Spinal cord (tissue), 10 donors: Measurements from ENCODE around the gene FHOD3. TPM values are rescaled to one million over a fixed set of nuclear protein-coding genes. Genes with fewer than 3 reads are reported as not detected.

ENCODE experiments used
- DNase-seq, 6 donors: peaks; one replicate each; pipeline versions ENCODE4 v3.0.0 to v3.0.0-alpha.2; 2013 to 2015; ENCODE audit warnings: low spot score in 6 of 6, low read depth in 4 of 6
- H3K27ac ChIP-seq: one replicate; pipeline ENCODE4 v1.5.1; 2013; ENCODE audit warnings: low read depth, low read length, control low read depth
- H3K27me3 ChIP-seq: one replicate; pipeline ENCODE4 v1.6.1; 2013; ENCODE audit warnings: low read length; ENCODE audit not compliant: control insufficient read depth, insufficient read depth
- H3K36me3 ChIP-seq: one replicate; pipeline ENCODE4 v1.6.1; 2013; ENCODE audit warnings: low read length; ENCODE audit not compliant: control insufficient read depth, insufficient read depth
- H3K4me1 ChIP-seq: one replicate; pipeline ENCODE4 v1.6.1; 2013; ENCODE audit warnings: low read length; ENCODE audit not compliant: control insufficient read depth, insufficient read depth
- H3K4me3 ChIP-seq: one replicate; pipeline ENCODE4 v1.5.1; 2013; ENCODE audit warnings: low read depth, low read length, control low read depth
- H3K9me3 ChIP-seq: one replicate; pipeline ENCODE4 v1.6.1; 2013; ENCODE audit warnings: low read length; ENCODE audit not compliant: control insufficient read depth, insufficient read depth
- WGBS: methylation state at CpG from one replicate; pipeline ENCODE4 v1.1.5; 2013; ENCODE audit warnings: missing lambda C conversion rate; ENCODE audit not compliant: insufficient coverage; 5-methylcytosine and 5-hydroxymethylcytosine counted together
- polyA plus RNA-seq, 2 donors: library from polyadenylated mRNA; unstranded; fragments of 120-200 nt; gene quantifications; one replicate each; pipeline ENCODE4 v1.2.1, GENCODE V29; 2013; ENCODE audit not compliant: insufficient read length in 2 of 2
- total RNA-seq, 2 donors: library from RNA; depleted of rRNA in 1 of 2; stranded (reverse); fragments of 120-200 nt in 1 of 2; fragments of >200 nt in 1 of 2; gene quantifications; one replicate each; pipeline versions ENCODE4 v1.2.3 to v1.2.4, GENCODE V29; 2013 to 2014
- donor health status: healthy.

Gene FHOD3
- total and polyA plus RNA-seq, 4 donors, result 30.0 to 53.4 (median 52.1) TPM

- H3K36me3 ChIP-seq, result no peaks in the 10 kb centered on the region
- no peaks in the 10 kb centered on the region for H3K27me3 ChIP-seq
- no peak overlapping the region for H3K27ac ChIP-seq
- 72% methylated on average over 9 of the region's 10 CpGs for WGBS
- no peak overlapping the region for H3K4me3 ChIP-seq
- no peaks in the 10 kb centered on the region for H3K9me3 ChIP-seq
- peaks cover 13% of the 10 kb centered on the region for H3K4me1 ChIP-seq
- no peak for DNase-seq
These were observed 88.8 kb downstream of the FHOD3 start for GRCh38 chr18:36386150-36386920.

GRCh38 chr18:36387310-36387709 is 89.8 kb downstream of the FHOD3 start:
- H3K9me3 ChIP-seq, result no peaks in the 10 kb centered on the region
- H3K4me1 ChIP-seq, result peaks cover 6% of the 10 kb centered on the region
- H3K27ac ChIP-seq, result no peak overlapping the region
- no peak overlapping the region for H3K4me3 ChIP-seq
- no peak for DNase-seq
- no peaks in the 10 kb centered on the region for H3K36me3 ChIP-seq
- WGBS, result 88% methylated on average over 1 of the region's 3 CpGs
- no peaks in the 10 kb centered on the region for H3K27me3 ChIP-seq

GRCh38 chr18:36388310-36388709 is 90.8 kb downstream of the FHOD3 start:
- Histone ChIP-seq H3K36me3 (no peaks in the 10 kb centered on the region), H3K4me1 (no peaks in the 10 kb centered on the region), H3K27ac (no peak overlapping the region), H3K4me3 (no peak overlapping the region), H3K9me3 (no peaks in the 10 kb centered on the region), H3K27me3 (no peaks in the 10 kb centered on the region)
- WGBS, result 100% methylated on average over 1 of the region's 4 CpGs
- no peak for DNase-seq

DNA sequence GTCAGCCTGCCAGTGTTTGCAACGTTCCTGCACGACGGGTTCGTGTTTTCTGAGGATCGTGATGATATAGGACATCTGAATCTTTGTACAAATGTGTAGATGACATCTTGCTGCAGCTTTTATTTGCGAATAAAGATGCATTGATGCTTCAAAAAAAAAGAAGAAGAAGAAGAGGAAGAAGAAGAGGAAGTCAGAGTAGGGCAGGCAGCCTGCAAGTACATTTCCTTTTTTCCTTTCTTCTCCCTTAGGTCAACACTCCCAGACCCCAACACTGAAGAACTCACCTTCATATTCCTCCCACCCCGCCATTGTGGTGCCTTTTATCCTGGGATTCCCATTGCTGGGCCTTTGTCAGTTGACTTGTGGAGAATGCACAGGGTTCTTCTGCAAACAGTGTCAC is 91.5 kb downstream of the FHOD3 start:
- no peak overlapping the region for H3K4me3 ChIP-seq
- H3K27ac ChIP-seq, result no peak overlapping the region
- no peaks in the 10 kb centered on the region for H3K27me3 ChIP-seq
- no peaks in the 10 kb centered on the region for H3K4me1 ChIP-seq
- DNase-seq, result no peak
- no peaks in the 10 kb centered on the region for H3K36me3 ChIP-seq
- no peaks in the 10 kb centered on the region for H3K9me3 ChIP-seq
- WGBS, result 92% methylated on average over 6 of the region's 7 CpGs

- WGBS, result 61% methylated on average over 5 of the region's 5 CpGs
- no peak for DNase-seq
- H3K9me3 ChIP-seq, result no peaks in the 10 kb centered on the region
- no peaks in the 10 kb centered on the region for H3K27me3 ChIP-seq
- H3K27ac ChIP-seq, result no peak overlapping the region
- no peaks in the 10 kb centered on the region for H3K4me1 ChIP-seq
- H3K4me3 ChIP-seq, result no peak overlapping the region
- H3K36me3 ChIP-seq, result no peaks in the 10 kb centered on the region
These were observed 92.5 kb downstream of the FHOD3 start for GRCh38 chr18:36389811-36390581.

GRCh38 chr18:36391426-36392145 is 94.1 kb downstream of the FHOD3 start:
- no peaks in the 10 kb centered on the region for H3K9me3 ChIP-seq
- 93% methylated on average over 6 of the region's 7 CpGs for WGBS
- no peak for DNase-seq
- no peak overlapping the region for H3K4me3 ChIP-seq
- H3K36me3 ChIP-seq, result no peaks in the 10 kb centered on the region
- no peaks in the 10 kb centered on the region for H3K27me3 ChIP-seq
- H3K4me1 ChIP-seq, result no peaks in the 10 kb centered on the region
- no peak overlapping the region for H3K27ac ChIP-seq

GRCh38 chr18:36392164-36392978 is 94.9 kb downstream of the FHOD3 start:
- Histone ChIP-seq H3K4me1 (no peaks in the 10 kb centered on the region), H3K36me3 (no peaks in the 10 kb centered on the region), H3K9me3 (no peaks in the 10 kb centered on the region), H3K4me3 (no peak overlapping the region), H3K27ac (no peak overlapping the region), H3K27me3 (no peaks in the 10 kb centered on the region)
- no peak for DNase-seq
- 83% methylated on average over 3 of the region's 4 CpGs for WGBS

- WGBS, result no CpG with 5 or more reads among the region's 3 CpGs
- no peaks in the 10 kb centered on the region for H3K9me3 ChIP-seq
- DNase-seq, result no peak
- no peak overlapping the region for H3K4me3 ChIP-seq
- no peak overlapping the region for H3K27ac ChIP-seq
- no peaks in the 10 kb centered on the region for H3K4me1 ChIP-seq
- H3K27me3 ChIP-seq, result no peaks in the 10 kb centered on the region
- H3K36me3 ChIP-seq, result no peaks in the 10 kb centered on the region
These were observed 95.4 kb downstream of the FHOD3 start for GRCh38 chr18:36392979-36393287.

- Histone ChIP-seq H3K27me3 (no peaks in the 10 kb centered on the region), H3K4me3 (no peak overlapping the region), H3K4me1 (no peaks in the 10 kb centered on the region), H3K9me3 (no peaks in the 10 kb centered on the region), H3K36me3 (no peaks in the 10 kb centered on the region), H3K27ac (no peak overlapping the region)
- no CpG with 5 or more reads among the region's 3 CpGs for WGBS
- DNase-seq, result no peak
These were observed 97.0 kb downstream of the FHOD3 start for GRCh38 chr18:36394486-36394885.
